ENCODE data around the gene ACTA1. TPM values are rescaled to one million over a fixed set of nuclear protein-coding genes. Genes with fewer than 3 reads are reported as not detected.
A peak's percentile ranks its signal among the peaks of the same experiment; 100 is the strongest.
"Not testable (repeated sequence)": the region's sequence is repeated elsewhere in the genome, so short reads cannot be mapped to it uniquely, and the experiment has no call there.

Gene ACTA1
- total and polyA plus RNA-seq, 9 donors, result 2,334 to 11,725 (median 8,801) TPM

GRCh38 chr1:229432116-229432461 is 1.8 kb downstream of the ACTA1 start:
- no peaks in the 10 kb centered on the region for H3K9me3 ChIP-seq (replicated peaks; ENCODE audit: control insufficient read depth, low read depth, low read length)
- H3K4me1 ChIP-seq (ENCODE audit: control insufficient read depth, insufficient read depth, low read length), result peaks cover 26% of the 10 kb centered on the region
- H3K36me3 ChIP-seq (ENCODE audit: control insufficient read depth, insufficient read depth, low read length), result peaks cover 14% of the 10 kb centered on the region
- peak overlapping the region; percentile 73 for H3K27ac ChIP-seq (ENCODE audit: low read length)
- H3K4me3 ChIP-seq (ENCODE audit: low read length), result peak overlapping the region; percentile 63
- H3K27me3 ChIP-seq (ENCODE audit: control insufficient read depth, insufficient read depth, low read length), result peaks cover 69% of the 10 kb centered on the region
- DNase-seq, result no peak
- WGBS (ENCODE audit: insufficient coverage), result 2% methylated on average over 35 of the region's 38 CpGs

GRCh38 chr1:229431284-229432115 is 2.4 kb downstream of the ACTA1 start:
- peaks cover 25% of the 10 kb centered on the region for H3K4me1 ChIP-seq (ENCODE audit: control insufficient read depth, insufficient read depth, low read length)
- peak overlapping the region; percentile 63 for H3K4me3 ChIP-seq (ENCODE audit: low read length)
- DNase-seq, result no peak
- 1% methylated on average over 63 of the region's 65 CpGs for WGBS (ENCODE audit: insufficient coverage)
- peaks cover 65% of the 10 kb centered on the region for H3K27me3 ChIP-seq (ENCODE audit: control insufficient read depth, insufficient read depth, low read length)
- H3K9me3 ChIP-seq (replicated peaks; ENCODE audit: control insufficient read depth, low read depth, low read length), result no peaks in the 10 kb centered on the region
- peaks cover 14% of the 10 kb centered on the region for H3K36me3 ChIP-seq (ENCODE audit: control insufficient read depth, insufficient read depth, low read length)
- peak overlapping the region; percentile 73 for H3K27ac ChIP-seq (ENCODE audit: low read length)

- Histone ChIP-seq H3K9me3 (replicated peaks; ENCODE audit: control insufficient read depth, low read depth, low read length) (no peaks in the 10 kb centered on the region), H3K27me3 (ENCODE audit: control insufficient read depth, insufficient read depth, low read length) (peaks cover 65% of the 10 kb centered on the region), H3K36me3 (ENCODE audit: control insufficient read depth, insufficient read depth, low read length) (peaks cover 14% of the 10 kb centered on the region), H3K27ac (ENCODE audit: low read length) (peak overlapping the region; percentile 57), H3K4me3 (ENCODE audit: low read length) (peak overlapping the region; percentile 63), H3K4me1 (ENCODE audit: control insufficient read depth, insufficient read depth, low read length) (peaks cover 23% of the 10 kb centered on the region)
- peak; percentile 81 for DNase-seq
- WGBS (ENCODE audit: insufficient coverage), result under 1% methylated on average over 11 of the region's 16 CpGs
These were observed 3.1 kb downstream of the ACTA1 start for GRCh38 chr1:229430761-229431283.

GRCh38 chr1:229428256-229428655 is 5.6 kb downstream of the ACTA1 start:
- no peak for DNase-seq
- WGBS (ENCODE audit: insufficient coverage), result 92% methylated on average over 2 of the region's 3 CpGs
- Histone ChIP-seq H3K36me3 (ENCODE audit: control insufficient read depth, insufficient read depth, low read length) (peaks cover 10% of the 10 kb centered on the region), H3K27ac (ENCODE audit: low read length) (no peak overlapping the region), H3K4me1 (ENCODE audit: control insufficient read depth, insufficient read depth, low read length) (peaks cover 9% of the 10 kb centered on the region), H3K4me3 (ENCODE audit: low read length) (no peak overlapping the region), H3K9me3 (replicated peaks; ENCODE audit: control insufficient read depth, low read depth, low read length) (peaks cover 3% of the 10 kb centered on the region), H3K27me3 (ENCODE audit: control insufficient read depth, insufficient read depth, low read length) (peaks cover 42% of the 10 kb centered on the region)

GRCh38 chr1:229427572-229427971 is 6.3 kb downstream of the ACTA1 start:
- Histone ChIP-seq H3K36me3 (ENCODE audit: control insufficient read depth, insufficient read depth, low read length) (peaks cover 6% of the 10 kb centered on the region), H3K4me3 (ENCODE audit: low read length) (no peak overlapping the region), H3K27me3 (ENCODE audit: control insufficient read depth, insufficient read depth, low read length) (peaks cover 36% of the 10 kb centered on the region), H3K9me3 (replicated peaks; ENCODE audit: control insufficient read depth, low read depth, low read length) (peaks cover 3% of the 10 kb centered on the region), H3K27ac (ENCODE audit: low read length) (no peak overlapping the region), H3K4me1 (ENCODE audit: control insufficient read depth, insufficient read depth, low read length) (peaks cover 9% of the 10 kb centered on the region)
- 83% methylated on average over 3 of the region's 3 CpGs for WGBS (ENCODE audit: insufficient coverage)
- no peak for DNase-seq

- DNase-seq, result no peak
- H3K9me3 ChIP-seq (replicated peaks; ENCODE audit: control insufficient read depth, low read depth, low read length), result peaks cover 3% of the 10 kb centered on the region
- H3K27ac ChIP-seq (ENCODE audit: low read length), result no peak overlapping the region
- no peak overlapping the region for H3K4me3 ChIP-seq (ENCODE audit: low read length)
- 88% methylated on average over 2 of the region's 2 CpGs for WGBS (ENCODE audit: insufficient coverage)
- peaks cover 17% of the 10 kb centered on the region for H3K27me3 ChIP-seq (ENCODE audit: control insufficient read depth, insufficient read depth, low read length)
- no peaks in the 10 kb centered on the region for H3K4me1 ChIP-seq (ENCODE audit: control insufficient read depth, insufficient read depth, low read length)
- H3K36me3 ChIP-seq (ENCODE audit: control insufficient read depth, insufficient read depth, low read length), result no peaks in the 10 kb centered on the region
These were observed 8.2 kb downstream of the ACTA1 start for GRCh38 chr1:229425564-229426159.

- no peak for DNase-seq
- H3K27ac ChIP-seq (ENCODE audit: low read length), result no peak overlapping the region
- H3K27me3 ChIP-seq (ENCODE audit: control insufficient read depth, insufficient read depth, low read length), result peaks cover 3% of the 10 kb centered on the region
- no peaks in the 10 kb centered on the region for H3K4me1 ChIP-seq (ENCODE audit: control insufficient read depth, insufficient read depth, low read length)
- WGBS (ENCODE audit: insufficient coverage), result 57% methylated on average over 4 of the region's 7 CpGs
- H3K4me3 ChIP-seq (ENCODE audit: low read length), result no peak overlapping the region
- peaks cover 3% of the 10 kb centered on the region for H3K9me3 ChIP-seq (replicated peaks; ENCODE audit: control insufficient read depth, low read depth, low read length)
- no peaks in the 10 kb centered on the region for H3K36me3 ChIP-seq (ENCODE audit: control insufficient read depth, insufficient read depth, low read length)
These were observed 13.1 kb downstream of the ACTA1 start for GRCh38 chr1:229420765-229421164.

- Histone ChIP-seq H3K27ac (ENCODE audit: low read length) (no peak overlapping the region), H3K4me1 (ENCODE audit: control insufficient read depth, insufficient read depth, low read length) (no peaks in the 10 kb centered on the region), H3K27me3 (ENCODE audit: control insufficient read depth, insufficient read depth, low read length) (peaks cover 3% of the 10 kb centered on the region), H3K36me3 (ENCODE audit: control insufficient read depth, insufficient read depth, low read length) (no peaks in the 10 kb centered on the region), H3K4me3 (ENCODE audit: low read length) (no peak overlapping the region), H3K9me3 (replicated peaks; ENCODE audit: control insufficient read depth, low read depth, low read length) (peaks cover 3% of the 10 kb centered on the region)
- WGBS (ENCODE audit: insufficient coverage), result 75% methylated on average over 2 of the region's 11 CpGs
- no peak for DNase-seq
These were observed 13.7 kb downstream of the ACTA1 start for GRCh38 chr1:229420224-229420623.

GRCh38 chr1:229418586-229418985 is 15.3 kb downstream of the ACTA1 start:
- H3K27me3 ChIP-seq (ENCODE audit: control insufficient read depth, insufficient read depth, low read length); H3K4me1 ChIP-seq (ENCODE audit: control insufficient read depth, insufficient read depth, low read length): not testable (repeated sequence)
- 72% methylated on average over 3 of the region's 6 CpGs for WGBS (ENCODE audit: insufficient coverage)

GRCh38 chr1:229412810-229413209 is 21.1 kb downstream of the ACTA1 start:
- Histone ChIP-seq H3K27me3 (ENCODE audit: control insufficient read depth, insufficient read depth, low read length) (peaks cover 35% of the 10 kb centered on the region), H3K4me1 (ENCODE audit: control insufficient read depth, insufficient read depth, low read length) (peaks cover 41% of the 10 kb centered on the region)
- not testable (repeated sequence) for DNase-seq; H3K9me3 ChIP-seq (replicated peaks; ENCODE audit: control insufficient read depth, low read depth, low read length); H3K4me3 ChIP-seq (ENCODE audit: low read length); H3K27ac ChIP-seq (ENCODE audit: low read length); H3K36me3 ChIP-seq (ENCODE audit: control insufficient read depth, insufficient read depth, low read length)
- WGBS (ENCODE audit: insufficient coverage), result 92% methylated on average over 3 of the region's 5 CpGs

More at GRCh38 chr1:229418586-229418985, 15.3 kb downstream of the ACTA1 start:
- H3K36me3 ChIP-seq (ENCODE audit: control insufficient read depth, insufficient read depth, low read length); H3K9me3 ChIP-seq (replicated peaks; ENCODE audit: control insufficient read depth, low read depth, low read length); H3K4me3 ChIP-seq (ENCODE audit: low read length); DNase-seq; H3K27ac ChIP-seq (ENCODE audit: low read length): not testable (repeated sequence)

All from muscle of leg (tissue), 11 donors.